HCT116 (cell line): ENCODE measurements around the gene ARFGAP3. TPM values are rescaled to one million over a fixed set of nuclear protein-coding genes. Genes with fewer than 3 reads are reported as not detected.

Experiments
- ATAC-seq: fragments of 200-7000 bp; cut with Tn5 transposase; 2 replicates; pipeline ENCODE4 v1.9.1; 2020; ENCODE audit warnings: mild to moderate bottlenecking, moderate library complexity
- BruUV-seq: library from RNA; stranded (reverse); fragments of 400-500 nt; replicated peaks from 2 replicates; lab custom pipeline; 2021; lab: Mats Ljungman, UMichigan
- CTCF ChIA-PET: fragments of 300-600 bp; sonication (Branson Sonifier 250); formaldehyde crosslinking; loops from one replicate; lab custom pipeline; 2021; ENCODE audit warnings: antibody characterized with exemption; lab: Charles Lee
- POLR2A ChIA-PET: fragments of 300-600, 350-600 bp; sonication (Branson Sonifier 250); formaldehyde crosslinking; loops from one replicate; lab custom pipeline; 2021; ENCODE audit warnings: antibody characterized with exemption; lab: Charles Lee
- RAD21 ChIA-PET, 2 experiments: fragments of 300-600 bp; sonication (Branson Sonifier 250); formaldehyde crosslinking; loops; one replicate each; lab custom pipeline; 2023; ENCODE audit warnings: low total read pairs in 2 of 2; ENCODE audit not compliant: uncharacterized antibody in 2 of 2, unreplicated experiment in 2 of 2, low non-redundant PET in 1 of 2; lab: Charles Lee
- DNase-seq: peaks from one replicate; pipeline ENCODE4 v3.0.0-alpha.2; 2010; ENCODE audit warnings: low read depth, low spot score
- H2AFZ ChIP-seq: fragments of 200-600 bp; shearing (Covaris generic), sonication (generic); 2 replicates; pipeline ENCODE4 v1.6.1; 2017; ENCODE audit warnings: low read depth, mixed run types, mixed read lengths, antibody characterized with exemption, low read length; ENCODE audit not compliant: poor library complexity, severe bottlenecking
- H3K27ac ChIP-seq: 2 replicates; pipeline ENCODE4 v1.5.1; 2012; ENCODE audit warnings: low read depth, low read length
- H3K27me3 ChIP-seq: fragments of 200-600 bp; sonication (generic); 2 replicates; pipeline ENCODE4 v1.6.1; 2016; ENCODE audit warnings: mixed run types, low read length, mixed read lengths; ENCODE audit not compliant: insufficient read depth
- H3K36me3 ChIP-seq, 2 experiments: fragments of 200-500 bp in 1 of 2; fragments of 200-600 bp in 1 of 2; sonication (Bioruptor generic) in 1 of 2; sonication (generic) in 1 of 2; 2 replicates each; pipeline versions ENCODE4 v1.5.1 to v1.6.1; 2014 to 2016; ENCODE audit warnings: low read length in 2 of 2, inconsistent platforms in 1 of 2, mixed read lengths in 1 of 2, mixed run types in 1 of 2; ENCODE audit not compliant: insufficient read depth in 2 of 2, control insufficient read depth in 1 of 2
- H3K4me1 ChIP-seq, 2 experiments: fragments of 200-600 bp in 1 of 2; sonication (generic) in 1 of 2; 2 replicates each; pipeline versions ENCODE4 v1.5.1 to v1.6.1; 2012 to 2017; ENCODE audit warnings: low read length in 2 of 2, inconsistent platforms in 1 of 2, mild to moderate bottlenecking in 1 of 2, mixed read lengths in 1 of 2, mixed run types in 1 of 2, moderate library complexity in 1 of 2; ENCODE audit not compliant: insufficient read depth in 2 of 2, control insufficient read depth in 1 of 2
- H3K4me2 ChIP-seq: fragments of 200-600 bp; sonication (generic); 2 replicates; pipeline ENCODE4 v1.6.1; 2017; ENCODE audit warnings: mixed run types, low read length, mixed read lengths
- H3K4me3 ChIP-seq, 2 experiments: fragments of 200-600 bp in 1 of 2; sonication (generic) in 1 of 2; replicated peaks in 1 of 2; 2 replicates each; pipeline ENCODE4 v1.5.1; 2011 to 2016; ENCODE audit warnings: low read length in 2 of 2, control low read depth in 1 of 2, low read depth in 1 of 2, mild to moderate bottlenecking in 1 of 2, mixed read lengths in 1 of 2, mixed run types in 1 of 2
- H3K79me2 ChIP-seq: fragments of 200-600 bp; sonication (generic); 2 replicates; pipeline ENCODE4 v1.6.1; 2017; ENCODE audit warnings: mild to moderate bottlenecking, mixed run types, low read length, moderate library complexity, mixed read lengths; ENCODE audit not compliant: insufficient read depth
- H3K9ac ChIP-seq: fragments of 200-600 bp; sonication (generic); 2 replicates; pipeline ENCODE4 v1.6.1; 2016; ENCODE audit warnings: low read length, mixed read lengths
- H3K9me2 ChIP-seq: fragments of 200-600 bp; sonication (generic), shearing (Covaris generic); 2 replicates; pipeline ENCODE4 v1.6.1; 2017; ENCODE audit warnings: mixed run types, mild to moderate bottlenecking, moderate library complexity; ENCODE audit not compliant: insufficient read depth
- H3K9me3 ChIP-seq, 2 experiments: fragments of 200-500 bp in 1 of 2; fragments of 200-600 bp in 1 of 2; sonication (Bioruptor generic) in 1 of 2; sonication (generic) in 1 of 2; 2 replicates each; pipeline ENCODE4 v1.6.1; 2014 to 2017; ENCODE audit warnings: low read length in 2 of 2, mixed read lengths in 2 of 2, inconsistent platforms in 1 of 2, low read depth in 1 of 2, mild to moderate bottlenecking in 1 of 2, mixed run types in 1 of 2, moderate library complexity in 1 of 2; ENCODE audit not compliant: control insufficient read depth in 1 of 2, insufficient read depth in 1 of 2
- H4K20me1 ChIP-seq: fragments of 200-600 bp; sonication (generic), shearing (Covaris generic); 2 replicates; pipeline ENCODE4 v1.6.1; 2017; ENCODE audit warnings: mixed run types, mild to moderate bottlenecking, moderate library complexity; ENCODE audit not compliant: insufficient read depth
- CEBPB ChIP-seq: IDR thresholded peaks from 2 replicates; pipeline ENCODE4 v1.6.1; 2012; ENCODE audit warnings: low read depth
- EGR1 ChIP-seq: IDR thresholded peaks from 2 replicates; pipeline ENCODE4 v1.6.1; 2012; ENCODE audit warnings: low read depth
- ELF1 ChIP-seq: IDR thresholded peaks from 2 replicates; pipeline ENCODE4 v1.6.1; 2012; ENCODE audit warnings: low read depth, borderline replicate concordance
- JUND ChIP-seq: IDR thresholded peaks from 2 replicates; pipeline ENCODE4 v1.6.1; 2012
- POLR2A ChIP-seq: IDR thresholded peaks from 2 replicates; pipeline ENCODE4 v1.7.0; 2011; ENCODE audit warnings: borderline replicate concordance; ENCODE audit not compliant: insufficient read depth, insufficient read length; ENCODE audit errors: extremely low read depth
- POLR2AphosphoS5 ChIP-seq: IDR thresholded peaks from 2 replicates; pipeline ENCODE4 v1.6.1; 2011; ENCODE audit warnings: mild to moderate bottlenecking, low read depth, low read length, moderate library complexity
- SIN3A ChIP-seq: IDR thresholded peaks from 2 replicates; pipeline ENCODE4 v1.6.1; 2012; ENCODE audit warnings: low read depth
- SP1 ChIP-seq: IDR thresholded peaks from 2 replicates; pipeline ENCODE4 v1.6.1; 2012; ENCODE audit warnings: low read depth
- SRF ChIP-seq: IDR thresholded peaks from 2 replicates; pipeline ENCODE4 v1.6.1; 2012; ENCODE audit warnings: low read depth
- YY1 ChIP-seq: IDR thresholded peaks from 2 replicates; pipeline ENCODE4 v1.6.1; 2011; ENCODE audit warnings: low read length, low read depth, moderate library complexity, mild to moderate bottlenecking; ENCODE audit not compliant: insufficient replicate concordance; ENCODE audit errors: extremely low read depth
- ZFX ChIP-seq: fragments of 450-650 bp; IDR thresholded peaks from 2 replicates; pipeline ENCODE4 v1.6.1; 2017
- ZNF274 ChIP-seq: fragments of 200-500 bp; sonication (Bioruptor generic); IDR thresholded peaks from 2 replicates; pipeline ENCODE4 v1.6.1; 2014; ENCODE audit warnings: mild to moderate bottlenecking, low read depth, low read length, inconsistent platforms
- intact Hi-C: fragments of 100-400 bp; cut with micrococcal nuclease; formaldehyde crosslinking; loops from 2 replicates; pipeline ENCODE4 v1.10.0; 2022
- total RNA-seq: library from RNA; stranded (reverse); gene quantifications from one replicate; pipeline ENCODE4 v1.2.1, GENCODE V29; 2021; ENCODE audit not compliant: unreplicated experiment
- TF ChIP-seq, protein P1 (sequence below), 3 experiments: fragments of 200-600 bp in 1 of 3; sonication (generic) in 1 of 3; IDR thresholded peaks in 2 of 3; conservative IDR thresholded peaks in 1 of 3; 2 replicates each; pipeline ENCODE4 v1.5.1; 2012 to 2017; ENCODE audit warnings: low read depth in 2 of 3, low read length in 2 of 3, antibody characterized with exemption in 1 of 3, borderline replicate concordance in 1 of 3, control low read depth in 1 of 3, mild to moderate bottlenecking in 1 of 3, mixed read lengths in 1 of 3, mixed run types in 1 of 3, moderate library complexity in 1 of 3; ENCODE audit not compliant: insufficient read depth in 1 of 3
- TF ChIP-seq, protein P2 (sequence below): IDR thresholded peaks from 2 replicates; pipeline ENCODE4 v1.6.1; 2012
- TF ChIP-seq, protein P3 (sequence below): IDR thresholded peaks from 2 replicates; pipeline ENCODE4 v1.6.1; 2012
- TF ChIP-seq, protein P4 (sequence below): IDR thresholded peaks from 2 replicates; pipeline ENCODE4 v1.6.1; 2012; ENCODE audit warnings: low read depth
- TF ChIP-seq, protein P5 (sequence below): IDR thresholded peaks from 2 replicates; pipeline ENCODE4 v1.6.1; 2011; ENCODE audit warnings: mild to moderate bottlenecking, low read length, moderate library complexity; ENCODE audit not compliant: insufficient replicate concordance; ENCODE audit errors: extremely low read depth

ARFGAP3 gene
- total RNA-seq, 1 experiment from 2014 or later: 15.4 TPM

DNA sequence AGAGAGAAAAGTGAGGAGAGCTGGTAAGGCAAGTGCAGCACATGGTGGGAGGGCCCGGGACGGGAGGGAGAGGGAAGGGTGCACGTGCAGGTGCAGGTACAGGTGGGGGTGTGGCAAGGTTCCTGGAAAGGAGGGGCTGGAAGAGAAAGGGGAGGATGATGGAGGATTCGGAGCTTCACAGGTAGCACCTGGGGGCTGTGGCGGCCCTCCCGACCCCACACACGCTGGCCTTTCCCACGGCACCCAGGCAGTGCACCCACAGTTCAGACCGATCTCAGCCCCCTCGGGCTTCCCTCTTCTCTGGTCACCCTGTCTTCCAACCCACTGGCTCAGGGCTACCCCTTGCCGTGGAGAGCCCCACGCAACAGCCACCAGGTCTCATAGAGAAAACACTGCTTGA, 69.1 kb downstream of the ARFGAP3 start:
- Histone ChIP-seq H3K79me2 (no peaks in the 10 kb centered on the region), H3K4me2 (no peak overlapping the region), H3K27ac (no peak overlapping the region), H3K27me3 (no peaks in the 10 kb centered on the region), H3K9ac (no peak overlapping the region), H3K9me3 (no peaks in the 10 kb centered on the region), H3K9me2 (no peaks in the 10 kb centered on the region), H4K20me1 (no peaks in the 10 kb centered on the region), H3K4me1 (no peaks in the 10 kb centered on the region), H3K36me3 (no peaks in the 10 kb centered on the region), H3K4me3 (no peak overlapping the region), H2AFZ (no peak overlapping the region)
- ChIA-PET RAD21 (no interaction called here), POLR2A (no interaction called here), CTCF (no interaction called here)
- intact Hi-C loops: no loop called here
- DNase-seq (no peak), ATAC-seq (no peak)
- no peak for TF ChIP-seq JUND
- no peak for TF ChIP-seq SIN3A
- no peak for TF ChIP-seq POLR2A
- TF ChIP-seq, protein P1, sequence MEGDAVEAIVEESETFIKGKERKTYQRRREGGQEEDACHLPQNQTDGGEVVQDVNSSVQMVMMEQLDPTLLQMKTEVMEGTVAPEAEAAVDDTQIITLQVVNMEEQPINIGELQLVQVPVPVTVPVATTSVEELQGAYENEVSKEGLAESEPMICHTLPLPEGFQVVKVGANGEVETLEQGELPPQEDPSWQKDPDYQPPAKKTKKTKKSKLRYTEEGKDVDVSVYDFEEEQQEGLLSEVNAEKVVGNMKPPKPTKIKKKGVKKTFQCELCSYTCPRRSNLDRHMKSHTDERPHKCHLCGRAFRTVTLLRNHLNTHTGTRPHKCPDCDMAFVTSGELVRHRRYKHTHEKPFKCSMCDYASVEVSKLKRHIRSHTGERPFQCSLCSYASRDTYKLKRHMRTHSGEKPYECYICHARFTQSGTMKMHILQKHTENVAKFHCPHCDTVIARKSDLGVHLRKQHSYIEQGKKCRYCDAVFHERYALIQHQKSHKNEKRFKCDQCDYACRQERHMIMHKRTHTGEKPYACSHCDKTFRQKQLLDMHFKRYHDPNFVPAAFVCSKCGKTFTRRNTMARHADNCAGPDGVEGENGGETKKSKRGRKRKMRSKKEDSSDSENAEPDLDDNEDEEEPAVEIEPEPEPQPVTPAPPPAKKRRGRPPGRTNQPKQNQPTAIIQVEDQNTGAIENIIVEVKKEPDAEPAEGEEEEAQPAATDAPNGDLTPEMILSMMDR (IDR thresholded peaks at IDR 0.05 in 2 of 3, conservative IDR thresholded peaks at IDR 0.05 in 1 of 3; ENCODE audit: borderline replicate concordance in 1 of 3, insufficient read depth in 1 of 3, low read depth in 2 of 3, low read length in 2 of 3): no peak
- TF ChIP-seq ZFX: no peak
- TF ChIP-seq SRF: no peak
- TF ChIP-seq ZNF274: no peak
- TF ChIP-seq POLR2AphosphoS5: no peak
- TF ChIP-seq, protein P2, sequence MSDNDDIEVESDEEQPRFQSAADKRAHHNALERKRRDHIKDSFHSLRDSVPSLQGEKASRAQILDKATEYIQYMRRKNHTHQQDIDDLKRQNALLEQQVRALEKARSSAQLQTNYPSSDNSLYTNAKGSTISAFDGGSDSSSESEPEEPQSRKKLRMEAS: no peak
- no peak for TF ChIP-seq ELF1
- TF ChIP-seq, protein P3, sequence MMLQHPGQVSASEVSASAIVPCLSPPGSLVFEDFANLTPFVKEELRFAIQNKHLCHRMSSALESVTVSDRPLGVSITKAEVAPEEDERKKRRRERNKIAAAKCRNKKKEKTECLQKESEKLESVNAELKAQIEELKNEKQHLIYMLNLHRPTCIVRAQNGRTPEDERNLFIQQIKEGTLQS: no peak
- no peak for TF ChIP-seq YY1
- no peak for TF ChIP-seq CEBPB
- no peak for TF ChIP-seq SP1
- no peak for TF ChIP-seq EGR1
- TF ChIP-seq, protein P4, sequence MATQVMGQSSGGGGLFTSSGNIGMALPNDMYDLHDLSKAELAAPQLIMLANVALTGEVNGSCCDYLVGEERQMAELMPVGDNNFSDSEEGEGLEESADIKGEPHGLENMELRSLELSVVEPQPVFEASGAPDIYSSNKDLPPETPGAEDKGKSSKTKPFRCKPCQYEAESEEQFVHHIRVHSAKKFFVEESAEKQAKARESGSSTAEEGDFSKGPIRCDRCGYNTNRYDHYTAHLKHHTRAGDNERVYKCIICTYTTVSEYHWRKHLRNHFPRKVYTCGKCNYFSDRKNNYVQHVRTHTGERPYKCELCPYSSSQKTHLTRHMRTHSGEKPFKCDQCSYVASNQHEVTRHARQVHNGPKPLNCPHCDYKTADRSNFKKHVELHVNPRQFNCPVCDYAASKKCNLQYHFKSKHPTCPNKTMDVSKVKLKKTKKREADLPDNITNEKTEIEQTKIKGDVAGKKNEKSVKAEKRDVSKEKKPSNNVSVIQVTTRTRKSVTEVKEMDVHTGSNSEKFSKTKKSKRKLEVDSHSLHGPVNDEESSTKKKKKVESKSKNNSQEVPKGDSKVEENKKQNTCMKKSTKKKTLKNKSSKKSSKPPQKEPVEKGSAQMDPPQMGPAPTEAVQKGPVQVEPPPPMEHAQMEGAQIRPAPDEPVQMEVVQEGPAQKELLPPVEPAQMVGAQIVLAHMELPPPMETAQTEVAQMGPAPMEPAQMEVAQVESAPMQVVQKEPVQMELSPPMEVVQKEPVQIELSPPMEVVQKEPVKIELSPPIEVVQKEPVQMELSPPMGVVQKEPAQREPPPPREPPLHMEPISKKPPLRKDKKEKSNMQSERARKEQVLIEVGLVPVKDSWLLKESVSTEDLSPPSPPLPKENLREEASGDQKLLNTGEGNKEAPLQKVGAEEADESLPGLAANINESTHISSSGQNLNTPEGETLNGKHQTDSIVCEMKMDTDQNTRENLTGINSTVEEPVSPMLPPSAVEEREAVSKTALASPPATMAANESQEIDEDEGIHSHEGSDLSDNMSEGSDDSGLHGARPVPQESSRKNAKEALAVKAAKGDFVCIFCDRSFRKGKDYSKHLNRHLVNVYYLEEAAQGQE: no peak
- TF ChIP-seq, protein P5, sequence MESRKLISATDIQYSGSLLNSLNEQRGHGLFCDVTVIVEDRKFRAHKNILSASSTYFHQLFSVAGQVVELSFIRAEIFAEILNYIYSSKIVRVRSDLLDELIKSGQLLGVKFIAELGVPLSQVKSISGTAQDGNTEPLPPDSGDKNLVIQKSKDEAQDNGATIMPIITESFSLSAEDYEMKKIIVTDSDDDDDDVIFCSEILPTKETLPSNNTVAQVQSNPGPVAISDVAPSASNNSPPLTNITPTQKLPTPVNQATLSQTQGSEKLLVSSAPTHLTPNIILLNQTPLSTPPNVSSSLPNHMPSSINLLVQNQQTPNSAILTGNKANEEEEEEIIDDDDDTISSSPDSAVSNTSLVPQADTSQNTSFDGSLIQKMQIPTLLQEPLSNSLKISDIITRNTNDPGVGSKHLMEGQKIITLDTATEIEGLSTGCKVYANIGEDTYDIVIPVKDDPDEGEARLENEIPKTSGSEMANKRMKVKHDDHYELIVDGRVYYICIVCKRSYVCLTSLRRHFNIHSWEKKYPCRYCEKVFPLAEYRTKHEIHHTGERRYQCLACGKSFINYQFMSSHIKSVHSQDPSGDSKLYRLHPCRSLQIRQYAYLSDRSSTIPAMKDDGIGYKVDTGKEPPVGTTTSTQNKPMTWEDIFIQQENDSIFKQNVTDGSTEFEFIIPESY: no peak
- no TSS peak for BruUV-seq
